K562 (cell line): ENCODE data around the gene PHF3. TPM values are rescaled to one million over a fixed set of nuclear protein-coding genes. Genes with fewer than 3 reads are reported as not detected.
A peak's percentile ranks its signal among the peaks of the same experiment; 100 is the strongest.

Source experiments
- CHD4 ChIP-seq: fragments of 200-600 bp; sonication (generic); IDR thresholded peaks from 3 replicates; pipeline ENCODE4 v1.6.1; 2012; ENCODE audit warnings: low read depth, mild to moderate bottlenecking, mixed read lengths, low read length, inconsistent platforms; ENCODE audit not compliant: insufficient read depth, insufficient replicate concordance, poor library complexity, severe bottlenecking
- ELF2 ChIP-seq: fragments of 250-450 bp; sonication (Bioruptor Pico); IDR thresholded peaks from 2 replicates; pipeline ENCODE4 v1.5.0; 2021; ENCODE audit warnings: mild to moderate bottlenecking
- EP400 ChIP-seq: fragments of 450-650 bp; IDR thresholded peaks from 2 replicates; pipeline ENCODE4 v1.6.1; 2017; ENCODE audit warnings: antibody characterized with exemption, mild to moderate bottlenecking, moderate library complexity
- HOXB6 ChIP-seq: fragments of 250-450 bp; sonication (Bioruptor Pico); IDR thresholded peaks from 2 replicates; pipeline ENCODE4 v1.5.1; 2022; ENCODE audit warnings: mild to moderate bottlenecking, borderline replicate concordance
- KAT8 ChIP-seq: fragments of 450-650 bp; IDR thresholded peaks from 2 replicates; pipeline ENCODE4 v1.6.1; 2016; ENCODE audit warnings: low read depth, mild to moderate bottlenecking
- KDM5B ChIP-seq: fragments of 200-600 bp; sonication (generic); IDR thresholded peaks from 2 replicates; pipeline ENCODE4 v1.6.1; 2012; ENCODE audit warnings: low read depth, mild to moderate bottlenecking, moderate library complexity, low read length, control low read depth, inconsistent platforms; ENCODE audit not compliant: insufficient replicate concordance
- NCOA2 ChIP-seq, 2 experiments: fragments of 450-650 bp; IDR thresholded peaks; 2 replicates each; pipeline ENCODE4 v1.6.1; 2018; ENCODE audit warnings: mild to moderate bottlenecking in 2 of 2, moderate library complexity in 1 of 2; ENCODE audit not compliant: partially characterized antibody in 2 of 2
- NFIX ChIP-seq: fragments of 250-450 bp; sonication (Bioruptor Pico); IDR thresholded peaks from 2 replicates; pipeline ENCODE4 v1.4.0; 2020; ENCODE audit warnings: low read depth, mild to moderate bottlenecking, moderate library complexity
- SIN3B ChIP-seq: fragments of 450-650 bp; IDR thresholded peaks from 2 replicates; pipeline ENCODE4 v1.6.1; 2017; ENCODE audit warnings: low read depth, mild to moderate bottlenecking, moderate library complexity
- ZNF311 ChIP-seq: fragments of 250-450 bp; sonication (Bioruptor Pico); IDR thresholded peaks from 2 replicates; pipeline ENCODE4 v1.4.0; 2020; ENCODE audit warnings: mild to moderate bottlenecking, moderate library complexity
- ZNF589 ChIP-seq: fragments of 200-800 bp; sonication (Bioruptor generic); IDR thresholded peaks from 2 replicates; pipeline ENCODE4 v1.6.1; 2016; ENCODE audit warnings: low read depth, missing genetic modification characterization, missing compliant biosample characterization
- ZNF717 ChIP-seq: fragments of 250-450 bp; sonication (Bioruptor Pico); IDR thresholded peaks from 2 replicates; pipeline ENCODE4 v1.5.0; 2021
- polyA plus RNA-seq, 8 experiments: library from polyadenylated mRNA; depleted of rRNA in 4 of 8; stranded (reverse) in 5 of 8; unstranded in 3 of 8; fragments of >200 nt; fragmentation: Nextera tagmentation in 2 of 8; fragmentation: Illumina TruSeq in 1 of 8; extraction: Ambion mirVana in 2 of 8; extraction: Trizol in 1 of 8; gene quantifications; 2 replicates each; pipeline versions ENCODE4 v1.2.1 to v1.2.3, GENCODE V29; 2011 to 2014; ENCODE audit warnings: inconsistent platforms in 1 of 8, missing spikeins in 1 of 8
- total RNA-seq, 7 experiments: library from RNA; depleted of rRNA in 6 of 7; stranded (reverse); fragments of >200 nt in 6 of 7; fragmentation: Illumina TruSeq in 2 of 7; extraction: Trizol in 2 of 7; gene quantifications; 2 replicates each; pipeline versions ENCODE4 v1.2.1 to v1.2.3, GENCODE V29; 2011 to 2021; ENCODE audit warnings: low replicate concordance in 1 of 7
- TF ChIP-seq, protein P1 (sequence below): fragments of 450-650 bp; IDR thresholded peaks from 2 replicates; pipeline ENCODE4 v1.6.1; 2017; ENCODE audit warnings: antibody characterized with exemption, mild to moderate bottlenecking
- TF ChIP-seq, protein P2 (sequence below): fragments of 250-450 bp; sonication (Bioruptor Pico); IDR thresholded peaks from 2 replicates; pipeline ENCODE4 v1.8.0; 2022; ENCODE audit warnings: inconsistent platforms
- TF ChIP-seq, protein P3 (sequence below): sonication (generic); formaldehyde crosslinking; IDR thresholded peaks from 2 replicates; pipeline ENCODE4 v1.8.0; 2022; ENCODE audit warnings: mild to moderate bottlenecking, missing genetic modification reagents
- TF ChIP-seq, protein P4 (sequence below), 2 experiments: fragments of 200-800 bp in 1 of 2; sonication (Bioruptor generic) in 1 of 2; sonication (generic) in 1 of 2; formaldehyde crosslinking in 1 of 2; IDR thresholded peaks in 1 of 2; conservative IDR thresholded peaks in 1 of 2; 2 replicates each; pipeline versions ENCODE4 v1.5.0 to v1.6.1; 2016 to 2020; ENCODE audit warnings: missing compliant biosample characterization in 1 of 2, missing genetic modification characterization in 1 of 2, missing genetic modification reagents in 1 of 2

The PHF3 gene
- total and polyA plus RNA-seq, 9 of the 15 experiments (the other 6 are each of a cell fraction or from before 2014, with no cell fraction given), result 8.1 to 51.2 (median 30.9) TPM

DNA sequence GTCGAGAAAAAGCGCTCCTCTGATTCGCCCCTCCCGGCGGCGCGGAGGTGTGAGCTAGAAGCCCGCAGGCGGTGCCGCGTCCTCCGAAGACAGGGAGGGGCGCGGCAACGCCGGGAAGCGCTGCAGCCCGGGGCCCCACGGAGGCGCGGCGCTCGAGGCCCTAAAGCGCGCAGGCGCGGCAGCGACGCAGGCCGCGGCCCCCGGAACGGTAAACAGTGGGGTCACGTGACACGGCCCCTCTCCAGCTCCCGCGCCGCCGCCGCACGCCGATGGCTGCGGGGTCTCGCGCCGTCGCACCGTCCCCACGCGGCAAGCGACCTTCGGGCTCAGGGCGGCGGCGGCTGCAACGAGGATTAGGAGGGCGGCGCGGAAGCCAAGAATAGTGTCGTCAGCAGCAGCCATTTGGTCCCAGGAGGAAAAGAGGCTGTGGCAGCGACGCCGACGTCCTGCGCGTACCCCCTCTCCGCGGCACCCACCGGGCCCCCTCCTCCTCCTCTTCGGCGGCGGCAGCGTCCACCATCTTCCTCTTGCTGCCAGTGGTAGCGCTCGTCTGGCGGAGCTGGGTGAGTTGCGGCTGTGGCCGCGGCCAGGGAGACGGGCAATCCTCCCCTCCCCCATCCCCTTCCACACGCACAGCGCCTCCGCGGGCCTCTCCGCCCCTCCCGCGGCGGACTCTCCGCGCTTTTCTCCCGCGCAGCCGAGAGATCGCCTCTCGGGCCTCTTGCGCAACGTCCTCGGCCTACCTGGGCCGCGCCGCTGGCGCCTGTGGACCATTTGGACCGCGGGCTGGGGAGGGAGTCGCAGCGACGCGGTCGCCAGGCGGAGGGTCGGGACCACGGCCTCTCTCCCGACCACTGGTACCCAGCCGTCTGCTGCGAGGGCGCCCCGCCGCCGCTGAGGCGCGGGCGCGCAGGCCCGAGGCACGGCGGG, at the start of gene PHF3 (continued):
- TF ChIP-seq, protein P1, sequence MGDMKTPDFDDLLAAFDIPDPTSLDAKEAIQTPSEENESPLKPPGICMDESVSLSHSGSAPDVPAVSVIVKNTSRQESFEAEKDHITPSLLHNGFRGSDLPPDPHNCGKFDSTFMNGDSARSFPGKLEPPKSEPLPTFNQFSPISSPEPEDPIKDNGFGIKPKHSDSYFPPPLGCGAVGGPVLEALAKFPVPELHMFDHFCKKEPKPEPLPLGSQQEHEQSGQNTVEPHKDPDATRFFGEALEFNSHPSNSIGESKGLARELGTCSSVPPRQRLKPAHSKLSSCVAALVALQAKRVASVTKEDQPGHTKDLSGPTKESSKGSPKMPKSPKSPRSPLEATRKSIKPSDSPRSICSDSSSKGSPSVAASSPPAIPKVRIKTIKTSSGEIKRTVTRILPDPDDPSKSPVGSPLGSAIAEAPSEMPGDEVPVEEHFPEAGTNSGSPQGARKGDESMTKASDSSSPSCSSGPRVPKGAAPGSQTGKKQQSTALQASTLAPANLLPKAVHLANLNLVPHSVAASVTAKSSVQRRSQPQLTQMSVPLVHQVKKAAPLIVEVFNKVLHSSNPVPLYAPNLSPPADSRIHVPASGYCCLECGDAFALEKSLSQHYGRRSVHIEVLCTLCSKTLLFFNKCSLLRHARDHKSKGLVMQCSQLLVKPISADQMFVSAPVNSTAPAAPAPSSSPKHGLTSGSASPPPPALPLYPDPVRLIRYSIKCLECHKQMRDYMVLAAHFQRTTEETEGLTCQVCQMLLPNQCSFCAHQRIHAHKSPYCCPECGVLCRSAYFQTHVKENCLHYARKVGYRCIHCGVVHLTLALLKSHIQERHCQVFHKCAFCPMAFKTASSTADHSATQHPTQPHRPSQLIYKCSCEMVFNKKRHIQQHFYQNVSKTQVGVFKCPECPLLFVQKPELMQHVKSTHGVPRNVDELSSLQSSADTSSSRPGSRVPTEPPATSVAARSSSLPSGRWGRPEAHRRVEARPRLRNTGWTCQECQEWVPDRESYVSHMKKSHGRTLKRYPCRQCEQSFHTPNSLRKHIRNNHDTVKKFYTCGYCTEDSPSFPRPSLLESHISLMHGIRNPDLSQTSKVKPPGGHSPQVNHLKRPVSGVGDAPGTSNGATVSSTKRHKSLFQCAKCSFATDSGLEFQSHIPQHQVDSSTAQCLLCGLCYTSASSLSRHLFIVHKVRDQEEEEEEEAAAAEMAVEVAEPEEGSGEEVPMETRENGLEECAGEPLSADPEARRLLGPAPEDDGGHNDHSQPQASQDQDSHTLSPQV, result peak; percentile 54
- TF ChIP-seq NCOA2 (IDR thresholded peaks at IDR 0.05; ENCODE audit: partially characterized antibody in 2 of 2) (no peak), HOXB6 (CRISPR knock-in tag) (no peak), ZNF311 (no peak), ZNF717 (CRISPR knock-in tag) (no peak), SIN3B (peak; percentile 68), EP400 (peak; percentile 89), KDM5B (peak; percentile 60), ZNF589 (CRISPR knock-in tag) (no peak), ELF2 (CRISPR knock-in tag) (no peak), KAT8 (no peak), CHD4 (no peak), NFIX (CRISPR knock-in tag) (no peak)
- TF ChIP-seq, protein P2, sequence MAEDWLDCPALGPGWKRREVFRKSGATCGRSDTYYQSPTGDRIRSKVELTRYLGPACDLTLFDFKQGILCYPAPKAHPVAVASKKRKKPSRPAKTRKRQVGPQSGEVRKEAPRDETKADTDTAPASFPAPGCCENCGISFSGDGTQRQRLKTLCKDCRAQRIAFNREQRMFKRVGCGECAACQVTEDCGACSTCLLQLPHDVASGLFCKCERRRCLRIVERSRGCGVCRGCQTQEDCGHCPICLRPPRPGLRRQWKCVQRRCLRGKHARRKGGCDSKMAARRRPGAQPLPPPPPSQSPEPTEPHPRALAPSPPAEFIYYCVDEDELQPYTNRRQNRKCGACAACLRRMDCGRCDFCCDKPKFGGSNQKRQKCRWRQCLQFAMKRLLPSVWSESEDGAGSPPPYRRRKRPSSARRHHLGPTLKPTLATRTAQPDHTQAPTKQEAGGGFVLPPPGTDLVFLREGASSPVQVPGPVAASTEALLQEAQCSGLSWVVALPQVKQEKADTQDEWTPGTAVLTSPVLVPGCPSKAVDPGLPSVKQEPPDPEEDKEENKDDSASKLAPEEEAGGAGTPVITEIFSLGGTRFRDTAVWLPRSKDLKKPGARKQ (CRISPR knock-in tag), result no peak
- TF ChIP-seq, protein P3, sequence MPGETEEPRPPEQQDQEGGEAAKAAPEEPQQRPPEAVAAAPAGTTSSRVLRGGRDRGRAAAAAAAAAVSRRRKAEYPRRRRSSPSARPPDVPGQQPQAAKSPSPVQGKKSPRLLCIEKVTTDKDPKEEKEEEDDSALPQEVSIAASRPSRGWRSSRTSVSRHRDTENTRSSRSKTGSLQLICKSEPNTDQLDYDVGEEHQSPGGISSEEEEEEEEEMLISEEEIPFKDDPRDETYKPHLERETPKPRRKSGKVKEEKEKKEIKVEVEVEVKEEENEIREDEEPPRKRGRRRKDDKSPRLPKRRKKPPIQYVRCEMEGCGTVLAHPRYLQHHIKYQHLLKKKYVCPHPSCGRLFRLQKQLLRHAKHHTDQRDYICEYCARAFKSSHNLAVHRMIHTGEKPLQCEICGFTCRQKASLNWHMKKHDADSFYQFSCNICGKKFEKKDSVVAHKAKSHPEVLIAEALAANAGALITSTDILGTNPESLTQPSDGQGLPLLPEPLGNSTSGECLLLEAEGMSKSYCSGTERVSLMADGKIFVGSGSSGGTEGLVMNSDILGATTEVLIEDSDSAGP (CRISPR knock-in tag), result no peak
- TF ChIP-seq, protein P4, sequence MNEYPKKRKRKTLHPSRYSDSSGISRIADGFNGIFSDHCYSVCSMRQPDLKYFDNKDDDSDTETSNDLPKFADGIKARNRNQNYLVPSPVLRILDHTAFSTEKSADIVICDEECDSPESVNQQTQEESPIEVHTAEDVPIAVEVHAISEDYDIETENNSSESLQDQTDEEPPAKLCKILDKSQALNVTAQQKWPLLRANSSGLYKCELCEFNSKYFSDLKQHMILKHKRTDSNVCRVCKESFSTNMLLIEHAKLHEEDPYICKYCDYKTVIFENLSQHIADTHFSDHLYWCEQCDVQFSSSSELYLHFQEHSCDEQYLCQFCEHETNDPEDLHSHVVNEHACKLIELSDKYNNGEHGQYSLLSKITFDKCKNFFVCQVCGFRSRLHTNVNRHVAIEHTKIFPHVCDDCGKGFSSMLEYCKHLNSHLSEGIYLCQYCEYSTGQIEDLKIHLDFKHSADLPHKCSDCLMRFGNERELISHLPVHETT (CRISPR knock-in tag; conservative IDR thresholded peaks at IDR 0.05 in 1 of 2, IDR thresholded peaks at IDR 0.05 in 1 of 2), result peak in 1 of 2 experiments; percentile 79; a peak in 2 of 4 replicates
